ENCODE results near the gene DISP3.

DNA sequence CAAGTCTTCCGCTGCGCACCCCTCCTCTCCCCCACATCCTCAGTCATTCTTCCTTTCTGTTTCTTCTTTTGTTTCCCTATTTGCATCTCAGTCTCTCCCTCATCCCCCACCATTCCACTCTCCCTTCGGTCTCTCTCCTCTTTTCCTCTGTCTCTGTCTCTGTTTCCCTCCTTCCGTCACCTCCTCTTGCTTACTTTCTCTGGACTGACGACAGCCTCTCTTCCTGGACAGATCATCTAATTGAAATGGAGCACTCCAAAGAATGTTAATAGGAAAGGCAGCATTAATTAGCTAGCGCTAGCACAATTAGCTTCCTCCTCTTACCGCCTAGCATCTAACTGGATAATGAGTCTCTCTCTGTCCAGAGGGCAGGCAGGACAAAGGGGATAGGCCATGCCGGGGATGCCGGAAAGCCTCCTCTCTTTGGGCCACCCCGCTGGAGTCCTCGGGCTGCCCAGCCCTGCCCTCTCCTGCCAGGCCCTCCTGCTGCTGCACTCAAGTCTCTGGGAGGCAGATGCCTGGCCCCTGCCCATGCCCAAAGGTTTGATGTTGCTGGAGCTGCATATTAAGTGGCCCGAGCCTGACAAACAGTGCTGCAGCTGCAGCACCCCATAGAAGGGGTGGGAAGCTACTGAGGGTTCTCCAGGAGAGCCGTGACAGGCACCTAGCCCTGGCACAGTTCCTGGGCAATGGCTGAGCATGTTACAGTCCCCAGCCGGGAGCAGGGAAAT lies 20.8 kb downstream of the DISP3 start:
- TF ChIP-seq POLR2AphosphoS5 (IDR thresholded peaks at IDR 0.05) (no peak), POLR2A (IDR thresholded peaks at IDR 0.05) (no peak)
- TF ChIP-seq, protein P1, sequence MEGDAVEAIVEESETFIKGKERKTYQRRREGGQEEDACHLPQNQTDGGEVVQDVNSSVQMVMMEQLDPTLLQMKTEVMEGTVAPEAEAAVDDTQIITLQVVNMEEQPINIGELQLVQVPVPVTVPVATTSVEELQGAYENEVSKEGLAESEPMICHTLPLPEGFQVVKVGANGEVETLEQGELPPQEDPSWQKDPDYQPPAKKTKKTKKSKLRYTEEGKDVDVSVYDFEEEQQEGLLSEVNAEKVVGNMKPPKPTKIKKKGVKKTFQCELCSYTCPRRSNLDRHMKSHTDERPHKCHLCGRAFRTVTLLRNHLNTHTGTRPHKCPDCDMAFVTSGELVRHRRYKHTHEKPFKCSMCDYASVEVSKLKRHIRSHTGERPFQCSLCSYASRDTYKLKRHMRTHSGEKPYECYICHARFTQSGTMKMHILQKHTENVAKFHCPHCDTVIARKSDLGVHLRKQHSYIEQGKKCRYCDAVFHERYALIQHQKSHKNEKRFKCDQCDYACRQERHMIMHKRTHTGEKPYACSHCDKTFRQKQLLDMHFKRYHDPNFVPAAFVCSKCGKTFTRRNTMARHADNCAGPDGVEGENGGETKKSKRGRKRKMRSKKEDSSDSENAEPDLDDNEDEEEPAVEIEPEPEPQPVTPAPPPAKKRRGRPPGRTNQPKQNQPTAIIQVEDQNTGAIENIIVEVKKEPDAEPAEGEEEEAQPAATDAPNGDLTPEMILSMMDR (IDR thresholded peaks at IDR 0.05 in 8 of 11, conservative IDR thresholded peaks at IDR 0.05 in 3 of 11): no peak

Data from spleen (tissue), 7 donors.